ENCODE results near the gene LRP2. TPM values are rescaled to one million over a fixed set of nuclear protein-coding genes. Genes with fewer than 3 reads are reported as not detected.
"Not testable (repeated sequence)": the region's sequence is repeated elsewhere in the genome, so short reads cannot be mapped to it uniquely, and the experiment has no call there.

Gene LRP2
- total RNA-seq, 1 donor from 2014 or later, result 1.00 TPM

DNA sequence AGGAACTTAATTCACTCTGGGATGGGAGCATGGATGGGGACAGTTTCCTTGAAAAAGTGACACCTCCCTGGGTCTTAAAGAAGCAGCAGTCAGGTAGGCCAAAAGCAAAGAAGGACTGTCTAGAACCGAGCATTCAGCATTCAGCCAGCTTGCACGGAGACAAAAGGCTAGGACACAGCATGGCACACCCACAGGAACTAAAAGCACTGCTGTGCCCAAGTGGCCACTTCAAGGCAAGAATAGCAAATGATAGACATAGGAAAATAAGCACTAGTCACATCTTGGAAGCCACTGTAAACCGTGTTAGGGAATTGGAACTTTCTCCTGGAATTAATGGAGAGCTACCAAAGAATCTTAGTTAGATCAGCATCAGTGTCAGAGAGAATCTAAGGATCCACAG is 47.0 kb downstream of the LRP2 start:
- Histone ChIP-seq H3K4me2 (ENCODE audit: low read length) (no peak overlapping the region), H3K79me2 (ENCODE audit: insufficient read depth, low read length) (no peaks in the 10 kb centered on the region), H4K20me1 (ENCODE audit: insufficient read depth, low read length) (no peaks in the 10 kb centered on the region), H3K27me3 (ENCODE audit: insufficient read depth, low read length) (no peaks in the 10 kb centered on the region), H3K36me3 (ENCODE audit: insufficient read depth, low read length) (no peaks in the 10 kb centered on the region), H3K4me3 (ENCODE audit: insufficient read depth, low read depth, low read length) (no peak overlapping the region), H3K9ac (ENCODE audit: low read length) (no peak overlapping the region), H3K27ac (ENCODE audit: low read depth, low read length) (no peak overlapping the region), H2AFZ (ENCODE audit: low read depth, low read length) (no peak overlapping the region), H3K4me1 (ENCODE audit: insufficient read depth, low read length) (no peaks in the 10 kb centered on the region), H3K9me3 (ENCODE audit: insufficient read depth, low read depth, low read length) (peaks cover 4% of the 10 kb centered on the region)
- peaks cover 5% of the 10 kb centered on the region for H3K9me3 Mint-ChIP-seq (ENCODE audit: unreplicated experiment)
- TF ChIP-seq EZH2 (IDR thresholded peaks at IDR 0.05; ENCODE audit: insufficient read depth, low read length), result no peak
- TF ChIP-seq, protein P1, sequence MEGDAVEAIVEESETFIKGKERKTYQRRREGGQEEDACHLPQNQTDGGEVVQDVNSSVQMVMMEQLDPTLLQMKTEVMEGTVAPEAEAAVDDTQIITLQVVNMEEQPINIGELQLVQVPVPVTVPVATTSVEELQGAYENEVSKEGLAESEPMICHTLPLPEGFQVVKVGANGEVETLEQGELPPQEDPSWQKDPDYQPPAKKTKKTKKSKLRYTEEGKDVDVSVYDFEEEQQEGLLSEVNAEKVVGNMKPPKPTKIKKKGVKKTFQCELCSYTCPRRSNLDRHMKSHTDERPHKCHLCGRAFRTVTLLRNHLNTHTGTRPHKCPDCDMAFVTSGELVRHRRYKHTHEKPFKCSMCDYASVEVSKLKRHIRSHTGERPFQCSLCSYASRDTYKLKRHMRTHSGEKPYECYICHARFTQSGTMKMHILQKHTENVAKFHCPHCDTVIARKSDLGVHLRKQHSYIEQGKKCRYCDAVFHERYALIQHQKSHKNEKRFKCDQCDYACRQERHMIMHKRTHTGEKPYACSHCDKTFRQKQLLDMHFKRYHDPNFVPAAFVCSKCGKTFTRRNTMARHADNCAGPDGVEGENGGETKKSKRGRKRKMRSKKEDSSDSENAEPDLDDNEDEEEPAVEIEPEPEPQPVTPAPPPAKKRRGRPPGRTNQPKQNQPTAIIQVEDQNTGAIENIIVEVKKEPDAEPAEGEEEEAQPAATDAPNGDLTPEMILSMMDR (IDR thresholded peaks at IDR 0.05; ENCODE audit: insufficient read depth, low read depth, low read length), result no peak
- FAIRE-seq, result no peak
- no peaks in the 10 kb centered on the region for H3K36me3 Mint-ChIP-seq (ENCODE audit: low read depth, unreplicated experiment)
- H3K4me3 Mint-ChIP-seq (ENCODE audit: unreplicated experiment), result no peak overlapping the region
- H3K4me1 Mint-ChIP-seq (ENCODE audit: low read depth, unreplicated experiment), result no peaks in the 10 kb centered on the region
- H3K27me3 Mint-ChIP-seq (ENCODE audit: low read depth, unreplicated experiment), result peaks cover 3% of the 10 kb centered on the region
- H3K27ac Mint-ChIP-seq (ENCODE audit: unreplicated experiment), result no peak overlapping the region
- no peak for DNase-seq (ENCODE audit: low read depth)

DNA sequence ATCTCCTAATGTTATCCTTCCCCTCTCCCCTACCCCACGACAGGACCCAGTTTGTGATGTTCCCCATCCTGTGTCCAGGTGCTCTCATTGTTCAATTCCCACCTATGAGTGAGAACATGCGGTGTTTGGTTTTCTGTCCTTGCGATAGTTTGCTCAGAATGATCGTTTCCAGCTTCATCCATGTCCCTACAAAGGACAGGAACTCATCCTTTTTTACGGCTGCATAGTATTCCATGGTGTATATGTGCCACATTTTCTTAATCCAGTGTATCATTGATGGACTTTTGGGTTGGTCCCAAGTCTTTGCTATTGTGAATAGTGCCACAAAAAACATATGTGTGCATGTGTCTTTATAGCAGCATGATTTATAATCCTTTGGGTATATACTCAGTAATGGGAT is 54.0 kb downstream of the LRP2 start:
- H3K4me3 Mint-ChIP-seq (ENCODE audit: unreplicated experiment); H3K4me3 ChIP-seq (ENCODE audit: insufficient read depth, low read depth, low read length); H3K27me3 Mint-ChIP-seq (ENCODE audit: low read depth, unreplicated experiment); H3K36me3 ChIP-seq (ENCODE audit: insufficient read depth, low read length); H3K4me2 ChIP-seq (ENCODE audit: low read length); H3K27me3 ChIP-seq (ENCODE audit: insufficient read depth, low read length); FAIRE-seq; H2AFZ ChIP-seq (ENCODE audit: low read depth, low read length); H4K20me1 ChIP-seq (ENCODE audit: insufficient read depth, low read length); H3K9ac ChIP-seq (ENCODE audit: low read length); H3K9me3 Mint-ChIP-seq (ENCODE audit: unreplicated experiment); H3K36me3 Mint-ChIP-seq (ENCODE audit: low read depth, unreplicated experiment); H3K9me3 ChIP-seq (ENCODE audit: insufficient read depth, low read depth, low read length); H3K27ac ChIP-seq (ENCODE audit: low read depth, low read length); DNase-seq (ENCODE audit: low read depth); H3K4me1 Mint-ChIP-seq (ENCODE audit: low read depth, unreplicated experiment); H3K79me2 ChIP-seq (ENCODE audit: insufficient read depth, low read length); H3K27ac Mint-ChIP-seq (ENCODE audit: unreplicated experiment); H3K4me1 ChIP-seq (ENCODE audit: insufficient read depth, low read length): not testable (repeated sequence)

DNA sequence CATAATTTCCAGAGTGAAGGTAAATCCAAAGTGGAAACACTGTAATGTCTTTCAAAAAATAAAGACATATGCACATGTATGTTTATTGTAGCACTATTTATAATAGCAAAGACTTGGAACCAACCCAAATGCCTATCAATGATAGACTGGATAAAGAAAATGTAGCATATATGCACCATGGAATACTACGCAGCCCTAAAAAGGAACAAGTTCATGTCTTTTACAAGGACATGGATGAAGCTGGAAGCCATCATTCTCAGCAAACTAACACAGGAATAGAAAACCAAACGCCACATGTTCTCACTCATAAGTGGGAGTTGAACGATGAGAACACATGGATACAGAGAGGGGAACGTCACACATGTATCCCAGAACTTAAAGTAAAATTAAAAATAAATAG is 57.6 kb downstream of the LRP2 start:
- H3K4me3 ChIP-seq (ENCODE audit: insufficient read depth, low read depth, low read length); H3K36me3 Mint-ChIP-seq (ENCODE audit: low read depth, unreplicated experiment); H3K27ac Mint-ChIP-seq (ENCODE audit: unreplicated experiment); H3K36me3 ChIP-seq (ENCODE audit: insufficient read depth, low read length); H2AFZ ChIP-seq (ENCODE audit: low read depth, low read length); H3K9me3 Mint-ChIP-seq (ENCODE audit: unreplicated experiment); H4K20me1 ChIP-seq (ENCODE audit: insufficient read depth, low read length); H3K4me1 Mint-ChIP-seq (ENCODE audit: low read depth, unreplicated experiment); H3K27me3 Mint-ChIP-seq (ENCODE audit: low read depth, unreplicated experiment); FAIRE-seq; H3K4me2 ChIP-seq (ENCODE audit: low read length); H3K9me3 ChIP-seq (ENCODE audit: insufficient read depth, low read depth, low read length); H3K9ac ChIP-seq (ENCODE audit: low read length); DNase-seq (ENCODE audit: low read depth); H3K27ac ChIP-seq (ENCODE audit: low read depth, low read length); H3K4me1 ChIP-seq (ENCODE audit: insufficient read depth, low read length); H3K27me3 ChIP-seq (ENCODE audit: insufficient read depth, low read length); H3K79me2 ChIP-seq (ENCODE audit: insufficient read depth, low read length); H3K4me3 Mint-ChIP-seq (ENCODE audit: unreplicated experiment): not testable (repeated sequence)

All from astrocyte (in vitro differentiated cells and primary cell).